Fibroblast of villous mesenchyme (primary cell): Measurements from ENCODE around the gene IGFBP2. TPM values are rescaled to one million over a fixed set of nuclear protein-coding genes. Genes with fewer than 3 reads are reported as not detected.

ENCODE experiments used
- DNase-seq: peaks from one replicate; pipeline ENCODE4 v3.0.0-alpha.2; 2010; ENCODE audit warnings: low read depth
- H3K4me3 ChIP-seq: 2 replicates; pipeline ENCODE4 v1.5.1; 2011; ENCODE audit warnings: low read depth, mild to moderate bottlenecking, low read length
- total RNA-seq: library from RNA; depleted of rRNA; stranded (reverse); fragments of >200 nt; gene quantifications from 2 replicates; pipeline ENCODE4 v1.2.3, GENCODE V29; 2012
- TF ChIP-seq, protein P1 (sequence below): IDR thresholded peaks from 2 replicates; pipeline ENCODE4 v1.5.1; 2012; ENCODE audit warnings: low read depth, mild to moderate bottlenecking, low read length; ENCODE audit not compliant: insufficient read depth

The IGFBP2 gene
- total RNA-seq, 1 donor: 15.5 TPM

DNA sequence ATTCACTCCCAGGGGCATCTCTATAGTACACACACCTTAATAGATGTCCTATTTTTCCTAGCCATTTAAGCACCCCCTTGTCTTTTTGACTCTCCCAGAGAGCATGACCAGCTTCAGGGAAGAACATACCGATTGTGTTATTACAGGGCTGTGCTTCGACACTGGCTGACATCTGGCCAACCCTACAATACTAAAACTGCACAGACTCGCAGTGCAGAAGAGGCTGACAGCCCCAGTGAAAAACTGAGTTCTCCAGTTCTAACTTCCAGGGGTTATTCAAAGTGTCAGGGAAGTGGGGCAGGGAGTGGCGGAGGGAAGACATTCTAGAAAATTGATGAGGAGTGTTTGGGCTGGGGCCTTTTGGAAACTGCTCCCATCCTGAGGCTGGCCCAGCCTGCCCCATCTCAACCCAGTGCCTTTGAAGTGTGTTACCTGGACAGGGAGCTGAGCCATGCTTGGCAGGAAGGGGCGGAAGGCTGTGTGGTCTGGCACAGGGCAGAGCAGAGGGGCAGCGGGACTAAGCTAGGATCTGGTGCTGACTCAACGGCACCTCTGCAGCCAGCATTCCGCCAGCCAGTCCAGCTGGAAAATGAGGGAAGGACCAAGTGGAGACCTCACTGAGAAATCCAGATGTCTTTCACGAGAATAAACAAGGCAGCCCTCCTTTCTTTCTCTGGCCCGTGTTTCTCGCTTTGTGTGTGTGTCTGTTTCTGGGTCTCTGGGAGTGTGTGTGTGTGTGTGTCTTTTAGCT, 77.5 kb downstream of the IGFBP2 start:
- no peak overlapping the region for H3K4me3 ChIP-seq
- peak; percentile 33 for DNase-seq
- TF ChIP-seq, protein P1, sequence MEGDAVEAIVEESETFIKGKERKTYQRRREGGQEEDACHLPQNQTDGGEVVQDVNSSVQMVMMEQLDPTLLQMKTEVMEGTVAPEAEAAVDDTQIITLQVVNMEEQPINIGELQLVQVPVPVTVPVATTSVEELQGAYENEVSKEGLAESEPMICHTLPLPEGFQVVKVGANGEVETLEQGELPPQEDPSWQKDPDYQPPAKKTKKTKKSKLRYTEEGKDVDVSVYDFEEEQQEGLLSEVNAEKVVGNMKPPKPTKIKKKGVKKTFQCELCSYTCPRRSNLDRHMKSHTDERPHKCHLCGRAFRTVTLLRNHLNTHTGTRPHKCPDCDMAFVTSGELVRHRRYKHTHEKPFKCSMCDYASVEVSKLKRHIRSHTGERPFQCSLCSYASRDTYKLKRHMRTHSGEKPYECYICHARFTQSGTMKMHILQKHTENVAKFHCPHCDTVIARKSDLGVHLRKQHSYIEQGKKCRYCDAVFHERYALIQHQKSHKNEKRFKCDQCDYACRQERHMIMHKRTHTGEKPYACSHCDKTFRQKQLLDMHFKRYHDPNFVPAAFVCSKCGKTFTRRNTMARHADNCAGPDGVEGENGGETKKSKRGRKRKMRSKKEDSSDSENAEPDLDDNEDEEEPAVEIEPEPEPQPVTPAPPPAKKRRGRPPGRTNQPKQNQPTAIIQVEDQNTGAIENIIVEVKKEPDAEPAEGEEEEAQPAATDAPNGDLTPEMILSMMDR: no peak

DNA sequence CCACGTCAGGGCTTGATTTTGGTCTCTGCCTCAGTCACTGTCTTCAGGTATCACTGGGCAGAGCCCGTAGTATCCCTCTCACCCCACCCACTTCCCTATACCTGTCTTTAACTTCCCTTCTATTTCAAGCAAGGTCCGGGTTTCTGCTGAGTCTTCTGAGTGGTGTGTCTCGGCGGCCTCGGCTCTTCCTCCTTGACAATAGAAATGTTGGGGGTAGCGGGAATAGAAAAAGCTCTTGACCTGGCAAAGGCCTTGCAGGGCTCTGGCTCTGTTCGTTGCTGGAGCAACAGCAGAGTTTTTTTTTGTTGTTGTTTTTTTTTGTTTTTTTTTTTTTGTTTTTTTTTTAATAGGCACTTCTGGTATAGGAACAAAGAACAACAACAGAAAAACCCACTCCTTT, 78.1 kb downstream of the IGFBP2 start:
- H3K4me3 ChIP-seq: no peak overlapping the region
- TF ChIP-seq, protein P1: no peak
- no peak for DNase-seq

DNA sequence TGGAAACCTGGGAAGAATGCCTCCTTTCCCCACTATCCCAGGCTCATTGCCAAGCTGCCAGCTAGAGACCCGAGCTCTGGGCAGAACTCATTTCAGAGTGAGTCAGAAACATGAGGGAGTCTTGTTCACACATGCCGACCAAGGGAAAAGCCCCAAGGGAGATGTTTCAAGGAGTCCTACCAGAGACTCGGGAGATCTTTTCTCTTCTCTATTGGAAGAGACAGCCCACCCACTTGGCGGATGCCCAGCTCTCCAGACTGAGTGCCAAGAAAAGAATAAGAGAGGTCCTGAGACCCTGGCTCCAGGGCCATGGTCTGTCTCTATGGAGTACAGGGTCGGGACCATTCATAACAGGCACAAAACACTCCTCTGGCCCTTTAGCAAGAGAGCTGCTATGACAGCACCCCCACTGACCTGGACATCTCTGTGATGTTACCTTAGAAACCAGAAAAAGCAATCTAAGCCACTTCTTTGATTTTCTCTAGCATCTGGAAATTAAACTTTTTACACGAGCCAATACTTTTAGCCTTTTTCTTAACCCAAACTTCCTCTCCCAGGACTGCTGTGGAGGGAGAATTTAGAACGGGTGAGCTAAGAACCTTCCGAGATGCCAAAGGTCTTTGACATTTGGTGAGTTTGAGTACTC, 80.6 kb downstream of the IGFBP2 start:
- DNase-seq: peak; percentile 73
- H3K4me3 ChIP-seq: no peak overlapping the region
- TF ChIP-seq, protein P1: no peak

Other genes with a start within 250 kb of the IGFBP2 start
- 14.5 and 20.3 TPM in 2 replicates for gene SMARCAL1, start 220.9 kb upstream of the IGFBP2 start, total RNA-seq
- 822 and 1,182 TPM in 2 replicates for gene RPL37A, start 134.6 kb upstream of the IGFBP2 start, total RNA-seq
- 644 and 754 TPM in 2 replicates for gene IGFBP5, start 62.1 kb downstream of the IGFBP2 start, total RNA-seq
- not detected in 2 replicates for gene TNP1, start 226.6 kb downstream of the IGFBP2 start, total RNA-seq